GM12878 (cell line): ENCODE measurements around the gene RASGRF2.

Source experiments
- BCL11A ChIP-seq: IDR thresholded peaks from 2 replicates; pipeline ENCODE4 v1.6.1; 2011; ENCODE audit warnings: low read depth, low read length
- BHLHE40 ChIP-seq, 2 experiments: fragments of 450-650 bp in 1 of 2; IDR thresholded peaks; 2 replicates each; pipeline ENCODE4 v1.6.1; 2011 to 2017; ENCODE audit warnings: low read depth in 2 of 2, borderline replicate concordance in 1 of 2, improper control_type of control experiment in 1 of 2, low read length in 1 of 2, mild to moderate bottlenecking in 1 of 2
- CHD2 ChIP-seq: IDR thresholded peaks from 2 replicates; pipeline ENCODE4 v1.6.1; 2011; ENCODE audit warnings: low read depth, low read length, improper control_type of control experiment, borderline replicate concordance
- EED ChIP-seq: sonication (generic); IDR thresholded peaks from 2 replicates; pipeline ENCODE4 v1.6.1; 2016; ENCODE audit warnings: antibody characterized with exemption, low read depth
- EP300 ChIP-seq, 2 experiments: fragments of 150-350 bp in 1 of 2; IDR thresholded peaks; 2 replicates each; pipeline ENCODE4 v1.6.1; 2011 to 2012; ENCODE audit warnings: low read depth in 2 of 2, low read length in 2 of 2, borderline replicate concordance in 1 of 2, improper control_type of control experiment in 1 of 2, inconsistent platforms in 1 of 2; ENCODE audit not compliant: control insufficient read depth in 1 of 2
- KDM1A ChIP-seq: fragments of 200-600 bp; sonication (generic); IDR thresholded peaks from 2 replicates; pipeline ENCODE4 v1.6.1; 2016; ENCODE audit warnings: borderline replicate concordance
- POLR2AphosphoS5 ChIP-seq: IDR thresholded peaks from 2 replicates; pipeline ENCODE4 v1.6.1; 2011; ENCODE audit warnings: mild to moderate bottlenecking, low read length, inconsistent platforms
- STAT3 ChIP-seq: IDR thresholded peaks from 2 replicates; pipeline ENCODE4 v1.6.1; 2011; ENCODE audit warnings: low read depth, low read length, improper control_type of control experiment
- YY1 ChIP-seq: IDR thresholded peaks from 2 replicates; pipeline ENCODE4 v1.6.1; 2011; ENCODE audit warnings: low read depth, mild to moderate bottlenecking, low read length
- TF ChIP-seq, protein P1 (sequence below), 3 experiments: IDR thresholded peaks in 2 of 3; conservative IDR thresholded peaks in 1 of 3; 2 replicates each; pipeline ENCODE4 v1.5.1; 2011; ENCODE audit warnings: low read depth in 3 of 3, low read length in 3 of 3, mild to moderate bottlenecking in 3 of 3, control low read depth in 2 of 3, moderate library complexity in 2 of 3, inconsistent platforms in 1 of 3, mixed read lengths in 1 of 3; ENCODE audit not compliant: control insufficient read depth in 2 of 3, insufficient read depth in 1 of 3; ENCODE audit errors: extremely low read depth in 1 of 3

DNA sequence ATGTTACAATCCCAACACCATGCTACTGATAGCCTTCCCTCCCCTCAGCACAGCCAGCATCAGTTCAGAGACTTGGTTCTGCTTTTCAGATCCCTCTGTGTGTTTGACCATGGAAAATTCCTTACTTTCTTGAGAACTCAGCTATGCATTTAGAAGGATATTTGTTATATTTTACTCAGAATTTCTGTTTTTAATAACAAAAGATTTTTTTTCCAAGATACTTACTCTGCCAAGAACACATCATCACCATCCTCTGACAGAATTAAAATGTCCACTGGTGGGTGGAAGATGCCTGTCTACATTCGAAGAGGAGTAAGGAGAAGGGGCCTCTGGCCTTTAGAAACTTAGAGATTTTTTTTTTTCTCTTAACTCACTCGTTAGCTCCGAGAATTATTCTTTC, 216.9 kb downstream of the RASGRF2 start:
- TF ChIP-seq, protein P1, sequence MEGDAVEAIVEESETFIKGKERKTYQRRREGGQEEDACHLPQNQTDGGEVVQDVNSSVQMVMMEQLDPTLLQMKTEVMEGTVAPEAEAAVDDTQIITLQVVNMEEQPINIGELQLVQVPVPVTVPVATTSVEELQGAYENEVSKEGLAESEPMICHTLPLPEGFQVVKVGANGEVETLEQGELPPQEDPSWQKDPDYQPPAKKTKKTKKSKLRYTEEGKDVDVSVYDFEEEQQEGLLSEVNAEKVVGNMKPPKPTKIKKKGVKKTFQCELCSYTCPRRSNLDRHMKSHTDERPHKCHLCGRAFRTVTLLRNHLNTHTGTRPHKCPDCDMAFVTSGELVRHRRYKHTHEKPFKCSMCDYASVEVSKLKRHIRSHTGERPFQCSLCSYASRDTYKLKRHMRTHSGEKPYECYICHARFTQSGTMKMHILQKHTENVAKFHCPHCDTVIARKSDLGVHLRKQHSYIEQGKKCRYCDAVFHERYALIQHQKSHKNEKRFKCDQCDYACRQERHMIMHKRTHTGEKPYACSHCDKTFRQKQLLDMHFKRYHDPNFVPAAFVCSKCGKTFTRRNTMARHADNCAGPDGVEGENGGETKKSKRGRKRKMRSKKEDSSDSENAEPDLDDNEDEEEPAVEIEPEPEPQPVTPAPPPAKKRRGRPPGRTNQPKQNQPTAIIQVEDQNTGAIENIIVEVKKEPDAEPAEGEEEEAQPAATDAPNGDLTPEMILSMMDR (IDR thresholded peaks at IDR 0.05 in 2 of 3, conservative IDR thresholded peaks at IDR 0.05 in 1 of 3; ENCODE audit: control insufficient read depth in 2 of 3, extremely low read depth in 1 of 3, insufficient read depth in 1 of 3, low read depth in 3 of 3, low read length in 3 of 3): no peak
- TF ChIP-seq BCL11A (no peak), KDM1A (no peak), CHD2 (no peak), STAT3 (no peak), EED (no peak), POLR2AphosphoS5 (no peak), EP300 (IDR thresholded peaks at IDR 0.05; ENCODE audit: borderline replicate concordance in 1 of 2, control insufficient read depth in 1 of 2, low read depth in 2 of 2, low read length in 2 of 2) (no peak), YY1 (no peak), BHLHE40 (IDR thresholded peaks at IDR 0.05; ENCODE audit: borderline replicate concordance in 1 of 2, low read depth in 2 of 2, low read length in 1 of 2) (no peak)
